D341Med (cell line): ENCODE measurements around the gene MYCBPAP.

ENCODE experiments used
- DNase-seq: peaks from one replicate; pipeline ENCODE4 v3.0.0; 2012; ENCODE audit warnings: low spot score

MYCBPAP gene

GRCh38 chr17:50517504-50518383 is 9.5 kb downstream of the MYCBPAP start:
- DNase-seq = no peak

DNA sequence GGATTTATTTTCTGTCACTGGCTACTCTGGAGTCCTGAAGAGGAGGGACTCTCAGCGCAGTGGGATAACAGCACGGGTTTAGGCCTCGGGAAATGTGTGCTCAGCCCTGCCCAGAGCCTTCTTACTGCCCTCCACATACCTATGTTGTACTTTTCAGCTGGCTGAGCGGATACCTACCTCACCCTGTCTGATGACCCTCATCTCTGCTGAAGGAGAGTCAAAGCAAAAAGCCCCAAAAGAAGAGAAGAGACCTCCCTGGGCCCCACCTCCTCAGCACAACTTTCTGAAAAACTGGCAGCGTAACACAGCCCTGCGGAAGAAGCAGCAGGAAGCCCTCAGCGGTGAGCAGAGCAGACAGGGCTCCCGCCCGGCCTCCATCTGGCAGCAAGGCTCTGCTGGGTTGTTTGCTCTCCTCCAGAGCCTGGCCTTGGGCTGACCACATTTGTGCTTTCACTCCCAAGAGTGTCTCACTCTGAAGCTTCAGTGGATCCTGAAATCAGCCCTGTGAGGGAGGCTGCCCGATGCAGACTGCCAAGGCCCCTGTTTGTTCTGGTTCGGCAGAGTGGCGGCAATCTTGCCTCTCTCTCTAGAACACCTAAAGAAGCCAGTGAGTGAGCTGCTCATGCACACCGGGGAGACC is 10.3 kb downstream of the MYCBPAP start:
- no peak for DNase-seq

DNA sequence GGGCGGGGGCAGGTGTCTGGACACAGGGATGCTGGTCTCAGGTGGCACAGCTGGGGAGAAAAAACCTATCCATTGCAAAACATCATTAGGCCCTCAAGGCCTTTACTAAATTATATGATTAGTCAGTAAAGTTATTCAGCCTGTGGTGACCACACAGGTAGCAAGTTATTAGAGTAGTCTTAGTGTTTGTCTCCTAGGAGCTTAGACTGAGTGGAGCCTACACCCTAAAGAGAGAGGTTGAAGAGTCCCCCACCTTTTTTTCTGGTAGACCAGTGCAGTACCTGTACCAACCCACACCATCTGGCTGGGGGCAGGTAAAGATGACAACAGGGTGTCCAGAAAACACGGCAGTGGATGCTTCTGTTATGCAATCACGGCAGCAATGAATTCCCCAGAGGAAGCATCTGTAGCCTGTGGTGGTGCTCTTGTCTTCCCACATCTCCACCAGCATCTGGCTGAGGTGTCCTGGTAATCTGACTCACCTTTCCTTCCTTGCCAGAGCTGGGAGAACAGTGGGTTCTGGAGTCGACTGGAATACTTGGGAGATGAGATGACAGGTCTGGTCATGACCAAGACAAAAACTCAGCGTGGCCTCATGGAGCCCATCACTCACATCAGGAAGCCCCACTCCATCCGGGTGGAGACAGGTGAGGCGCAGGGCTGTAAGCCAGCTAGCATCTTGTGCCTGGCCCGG is 11.0 kb downstream of the MYCBPAP start:
- DNase-seq = no peak

DNA sequence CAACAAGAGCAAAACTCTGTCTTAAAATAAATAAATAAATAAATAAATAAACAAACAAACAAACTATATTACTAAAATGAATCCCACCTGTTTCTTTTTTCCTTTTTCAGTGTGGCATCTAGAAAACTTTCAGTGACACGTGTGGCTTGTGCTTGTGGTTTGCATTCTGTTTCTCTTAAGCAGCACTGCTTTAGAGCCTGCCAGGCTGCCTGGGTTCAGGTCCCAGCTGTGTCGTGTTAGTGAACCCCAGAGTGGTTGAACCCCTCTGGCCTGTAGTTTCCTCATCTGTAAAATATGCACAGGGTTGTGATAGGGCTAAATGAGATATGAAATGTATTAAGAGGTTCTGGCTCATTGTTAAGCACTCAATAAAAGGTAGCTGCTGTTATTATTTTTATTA is 12.2 kb downstream of the MYCBPAP start:
- DNase-seq = no peak

- no peak for DNase-seq
These were observed 13.3 kb downstream of the MYCBPAP start for GRCh38 chr17:50521514-50521913.

GRCh38 chr17:50522766-50523165 is 14.5 kb downstream of the MYCBPAP start:
- DNase-seq = no peak

- DNase-seq = no peak
These were observed 15.0 kb downstream of the MYCBPAP start for GRCh38 chr17:50523208-50523607.

DNA sequence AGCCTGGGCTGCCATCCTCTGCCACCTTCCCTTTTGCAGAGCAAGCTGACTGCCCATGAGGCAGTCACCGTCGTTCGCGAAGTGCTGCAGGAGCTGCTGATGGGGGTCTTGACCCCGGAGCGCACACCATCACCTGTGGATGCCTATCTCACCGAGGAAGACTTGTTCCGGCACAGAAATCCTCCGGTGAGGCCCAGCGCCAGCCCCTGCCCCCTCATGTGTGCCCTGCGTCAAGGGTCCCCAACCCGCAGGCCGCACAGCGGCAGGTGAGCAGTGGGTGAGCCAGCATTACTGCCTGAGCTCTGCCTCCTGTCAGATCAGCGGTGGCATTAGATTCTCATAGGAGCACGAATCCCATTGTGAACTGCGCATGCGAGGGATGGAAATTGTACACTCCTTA is 16.6 kb downstream of the MYCBPAP start:
- DNase-seq = no peak

- no peak for DNase-seq
These were observed 19.0 kb downstream of the MYCBPAP start for GRCh38 chr17:50527155-50527762.

DNA sequence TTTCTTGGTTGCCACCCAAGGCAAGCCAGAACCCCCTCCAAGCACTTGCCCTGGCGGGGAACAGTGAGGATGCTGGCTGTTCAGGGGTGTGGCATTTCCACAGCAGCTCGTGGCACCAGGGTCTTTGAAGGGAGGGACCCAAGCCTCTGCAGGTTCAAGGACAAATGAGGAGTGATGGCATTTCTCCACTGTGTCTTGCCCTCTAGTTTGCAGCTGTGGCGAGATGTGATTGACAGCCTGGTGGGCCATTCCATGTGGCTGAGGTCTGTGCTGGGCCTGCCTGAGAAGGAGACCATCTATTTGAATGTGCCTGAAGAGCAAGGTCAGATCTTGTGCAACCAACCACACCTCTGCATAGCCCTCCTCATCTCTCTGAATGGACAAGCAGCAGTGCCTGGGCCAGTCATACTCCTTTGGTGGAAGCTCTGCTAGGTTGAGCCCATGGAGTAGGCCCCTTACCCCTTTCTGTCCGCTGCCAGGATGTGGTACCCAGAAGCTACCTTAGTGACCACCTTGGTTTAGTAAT is 19.8 kb downstream of the MYCBPAP start:
- DNase-seq = no peak

GRCh38 chr17:50529849-50530248 is 21.6 kb downstream of the MYCBPAP start:
- no peak for DNase-seq

DNA sequence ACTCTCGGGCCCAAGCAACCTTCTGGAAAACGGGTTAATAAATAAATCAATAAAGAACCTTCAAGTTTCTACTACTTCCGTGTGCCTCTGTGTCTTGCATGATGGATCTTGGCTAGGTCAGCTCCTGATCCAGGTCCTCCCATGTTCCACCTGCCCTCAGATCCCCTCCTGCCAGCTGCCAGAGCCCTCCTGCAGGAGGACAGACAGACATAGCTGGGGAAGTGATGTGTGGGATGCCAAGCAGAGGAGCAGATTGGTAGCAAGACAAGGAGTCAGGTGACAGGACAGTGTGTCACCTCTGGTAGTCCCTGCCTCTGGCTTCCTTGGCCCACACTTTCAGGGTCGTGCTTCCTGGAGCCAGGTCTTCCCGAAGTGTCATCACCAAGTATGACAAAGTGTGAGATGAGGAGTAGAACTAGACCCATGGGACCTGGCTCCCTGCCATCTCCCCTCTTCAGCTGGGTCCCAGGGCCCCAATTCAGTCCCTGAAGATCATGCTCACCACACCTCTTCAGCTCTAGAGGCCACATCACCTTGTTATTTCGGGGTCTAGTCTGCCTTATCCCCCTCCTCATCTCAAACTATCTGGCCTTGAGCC is 23.3 kb downstream of the MYCBPAP start:
- DNase-seq = no peak

GRCh38 chr17:50532452-50533024 is 24.3 kb downstream of the MYCBPAP start, which contains the start of gene EPN3:
EPN3 (plus strand) TSS chr17:50532735; CDS start chr17:50536557, 3,822 bp downstream.
- DNase-seq = no peak

GRCh38 chr17:50533185-50533584 is 24.9 kb downstream of the MYCBPAP start:
- DNase-seq = no peak

DNA sequence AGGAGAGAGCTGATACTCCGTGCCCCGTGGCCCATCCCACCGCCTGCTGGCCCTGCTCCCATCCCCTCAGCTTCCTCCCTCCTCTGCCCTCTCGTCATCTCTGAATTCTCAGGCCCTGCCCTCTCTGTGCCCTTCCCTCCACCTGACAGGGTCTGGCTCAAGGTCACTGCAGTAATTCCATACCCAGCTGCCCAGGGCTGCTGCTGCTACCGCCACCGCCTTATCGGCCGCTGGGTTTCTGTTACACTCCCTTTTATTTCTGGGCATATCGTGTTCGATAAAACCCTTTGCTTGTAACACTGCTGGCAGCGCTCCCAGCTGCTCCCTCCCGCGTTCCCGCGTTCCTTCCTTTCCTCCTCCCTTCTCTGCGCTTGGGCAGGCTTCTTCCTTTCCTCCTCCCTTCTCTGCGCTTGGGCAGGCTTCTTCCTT is 25.5 kb downstream of the MYCBPAP start:
- no peak for DNase-seq

- no peak for DNase-seq
These were observed 26.2 kb downstream of the MYCBPAP start for GRCh38 chr17:50534222-50534978.

- no peak for DNase-seq
These were observed 26.7 kb downstream of the MYCBPAP start for GRCh38 chr17:50534979-50535326.

DNA sequence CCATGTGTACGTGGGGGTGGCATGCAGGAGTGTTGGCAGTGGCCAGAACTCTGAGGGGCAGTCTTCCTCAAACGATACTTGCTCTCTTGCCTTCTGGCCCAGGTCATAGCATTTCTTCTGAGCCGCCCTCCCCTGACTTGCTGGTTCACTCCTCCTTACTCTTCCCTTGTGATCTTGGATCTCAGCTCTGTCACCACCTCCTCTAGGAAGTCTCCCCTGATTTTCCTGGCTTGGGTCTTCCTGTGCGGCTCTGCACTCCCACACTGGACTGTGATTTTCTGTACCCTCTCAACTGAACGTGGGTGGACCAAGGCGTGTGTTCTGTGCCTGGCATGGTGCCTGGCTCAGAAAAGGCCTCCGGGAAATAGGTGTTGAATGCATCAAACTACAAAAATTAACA is 27.2 kb downstream of the MYCBPAP start:
- DNase-seq = no peak

GRCh38 chr17:50536683-50537646 is 28.7 kb downstream of the MYCBPAP start:
- no peak for DNase-seq
